Psoas muscle (tissue), 8 donors: ENCODE measurements around the gene UBE3C. TPM values are rescaled to one million over a fixed set of nuclear protein-coding genes. Genes with fewer than 3 reads are reported as not detected.
"Not testable (repeated sequence)": the region's sequence is repeated elsewhere in the genome, so short reads cannot be mapped to it uniquely, and the experiment has no call there.

Experiments used
- ATAC-seq, 4 donors: fragments of 200-7000 bp; cut with Tn5 transposase; one replicate each; pipeline ENCODE4 v1.9.1; 2020; ENCODE audit warnings: moderate library complexity in 3 of 4, mild to moderate bottlenecking in 2 of 4
- DNase-seq, 2 donors: peaks; one replicate each; pipeline ENCODE4 v3.0.0-alpha.2; 2020
- H3K27ac ChIP-seq: fragments of 200-600 bp; one replicate; pipeline ENCODE4 v1.8.0; 2022
- H3K27me3 ChIP-seq, 3 donors: fragments of 200-600 bp in 1 of 3; one replicate each; pipeline versions ENCODE4 v1.6.1 to v1.8.0; 2013 to 2022; ENCODE audit warnings: low read length in 2 of 3, mild to moderate bottlenecking in 2 of 3, moderate library complexity in 1 of 3; ENCODE audit not compliant: insufficient read depth in 3 of 3
- H3K36me3 ChIP-seq, 2 donors: fragments of 200-600 bp in 1 of 2; one replicate each; pipeline versions ENCODE4 v1.6.1 to v1.8.0; 2013 to 2022; ENCODE audit warnings: low read depth in 1 of 2, mild to moderate bottlenecking in 1 of 2, moderate library complexity in 1 of 2; ENCODE audit not compliant: insufficient read depth in 1 of 2
- H3K4me1 ChIP-seq: fragments of 200-600 bp; one replicate; pipeline ENCODE4 v1.8.0; 2022
- H3K4me3 ChIP-seq: fragments of 200-600 bp; one replicate; pipeline ENCODE4 v1.8.0; 2022; ENCODE audit warnings: mild to moderate bottlenecking
- H3K9me3 ChIP-seq: fragments of 200-600 bp; one replicate; pipeline ENCODE4 v1.8.0; 2022
- CTCF ChIP-seq: fragments of 200-600 bp; IDR thresholded peaks from one replicate; pipeline ENCODE4 v1.8.0; 2022; ENCODE audit warnings: antibody characterized with exemption
- WGBS, 3 donors: extraction: QIAGEN DNeasy Blood & Tissue Kit; methylation state at CpG; one replicate each; pipeline versions ENCODE4 v1.1.6 to v1.1.7; 2013; 5-methylcytosine and 5-hydroxymethylcytosine counted together
- intact Hi-C, 2 donors: fragments of 100-400 bp; cut with DNase I; formaldehyde crosslinking; loops; one replicate each; pipeline versions ENCODE4 v1.11.0 to v1.14.2; 2022
- polyA plus RNA-seq, 3 donors: library from polyadenylated mRNA; stranded (reverse); fragments of 200-250 nt; gene quantifications; one replicate each; pipeline ENCODE4 v1.2.3, GENCODE V29; 2013
- total RNA-seq, 4 donors: library from RNA; stranded (reverse); fragmentation: NEBNext Ultra II Directional in 2 of 4; extraction: Animal tissue kit (Norgen Biotek cat#: 25700) in 2 of 4; gene quantifications; one replicate each; pipeline versions ENCODE4 v1.2.1 to v1.2.4, GENCODE V29; 2021 to 2023
- donor health status: healthy with polysubstance abuse.
- donor health status: DM: no; HTN: no; CAD: no; lungs with moderate emphysema.
- donor health status: Bipolar disorder and iron deficiency.
- donor health status: healthy.
- donor health status: DM: yes; HTN: yes; CAD: no.
- donor health status: DM: no; HTN: no; CAD: no.
- donor health status: DM: no; HTN: no; CAD: no.
- donor health status: DM: yes; HTN: yes; CAD: no.

Gene UBE3C
- total and polyA plus RNA-seq, 7 donors = 31.9 to 94.2 (median 60.2) TPM

DNA sequence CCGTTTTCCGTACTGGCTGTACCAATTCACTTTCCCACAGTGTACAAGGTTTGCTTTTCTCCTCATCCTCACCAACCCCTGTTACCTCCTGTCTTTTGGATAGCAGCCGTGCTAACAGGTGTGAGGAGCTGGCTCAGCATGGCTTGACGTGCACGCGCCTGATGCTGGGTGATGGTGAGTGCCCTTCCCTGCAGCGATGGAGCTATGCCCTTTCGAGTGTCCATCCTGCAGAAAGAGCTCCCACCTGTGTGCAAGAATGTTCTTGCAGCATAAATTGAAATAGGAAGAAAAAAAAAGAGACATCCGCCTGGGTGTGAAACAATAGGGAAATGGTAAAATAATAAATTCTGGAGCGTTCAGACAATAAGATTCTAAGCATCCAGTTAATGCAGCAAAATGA is 9.5 kb upstream of the UBE3C start:
- no peaks in the 10 kb centered on the region for H3K36me3 ChIP-seq
- H3K27ac ChIP-seq = no peak overlapping the region
- no peak for TF ChIP-seq CTCF
- intact Hi-C loops = no loop called here
- H3K9me3 ChIP-seq = no peaks in the 10 kb centered on the region
- WGBS, 3 donors = 72 to 79% (median 73%) methylated on average over 10 of the region's 10 CpGs
- no peak for ATAC-seq
- DNase-seq = no peak
- peaks cover 0 to 20% (median 2%) of the 10 kb centered on the region in 3 donors for H3K27me3 ChIP-seq
- H3K4me3 ChIP-seq = no peak overlapping the region
- H3K4me1 ChIP-seq = no peaks in the 10 kb centered on the region

DNA sequence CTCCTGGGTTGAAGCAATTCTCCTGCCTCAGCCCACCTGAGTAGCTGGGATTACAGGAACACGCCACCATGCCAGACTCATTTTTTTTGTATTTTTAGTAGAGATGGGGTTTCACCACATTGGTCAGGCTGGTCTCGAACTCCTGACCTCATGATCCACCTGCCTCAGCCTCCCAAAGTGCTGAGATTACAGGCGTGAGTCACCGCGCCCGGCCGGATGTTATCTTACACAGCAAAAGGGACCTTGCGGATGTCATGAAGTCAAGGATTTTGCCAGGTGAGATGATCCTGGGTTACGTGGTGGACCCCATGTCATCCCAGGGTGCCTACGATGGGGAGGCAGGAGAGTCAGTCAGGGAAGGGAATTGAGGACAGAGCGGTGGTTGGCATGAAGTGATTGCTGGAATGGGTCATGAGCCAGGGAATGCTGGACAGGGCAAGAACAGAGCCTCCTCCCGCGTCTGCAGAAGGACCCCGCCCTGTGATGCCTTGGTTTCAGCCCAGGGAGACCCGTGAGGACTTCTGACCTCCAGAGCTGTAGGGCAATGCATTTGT is 8.7 kb upstream of the UBE3C start:
- intact Hi-C loops = no loop called here
- H3K4me3 ChIP-seq = no peak overlapping the region
- DNase-seq (no peak), ATAC-seq (no peak)
- H3K36me3 ChIP-seq = no peaks in the 10 kb centered on the region
- TF ChIP-seq CTCF = no peak
- H3K9me3 ChIP-seq = no peaks in the 10 kb centered on the region
- no peak overlapping the region for H3K27ac ChIP-seq
- H3K4me1 ChIP-seq = no peaks in the 10 kb centered on the region
- H3K27me3 ChIP-seq = peaks cover 0 to 20% (median 2%) of the 10 kb centered on the region in 3 donors
- WGBS, 3 donors = 67 to 72% (median 70%) methylated on average over 15 of the region's 15 CpGs

DNA sequence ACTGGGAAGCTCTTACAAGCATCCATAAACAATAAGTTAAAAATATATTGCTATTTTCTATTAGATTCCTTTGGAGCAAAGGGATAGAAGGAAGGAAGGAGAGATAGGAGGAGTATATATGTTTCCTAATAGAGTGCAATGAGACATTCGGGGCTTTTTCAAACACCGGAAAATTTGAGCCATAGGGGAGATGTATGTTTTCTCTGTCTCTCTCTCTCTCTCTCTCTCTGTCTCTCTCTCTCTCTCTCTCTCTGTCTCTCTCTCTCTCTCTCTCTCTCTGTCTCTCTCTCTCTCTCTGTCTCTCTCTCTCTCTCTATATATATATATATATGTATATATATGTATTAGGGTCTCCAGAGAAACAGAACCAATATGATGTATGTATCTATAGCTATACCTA is 7.9 kb upstream of the UBE3C start:
- H3K9me3 ChIP-seq, H3K4me1 ChIP-seq, ATAC-seq, intact Hi-C loops, H3K27ac ChIP-seq, H3K36me3 ChIP-seq, DNase-seq, H3K4me3 ChIP-seq: not testable (repeated sequence)
- WGBS, 3 donors = 79 to 88% (median 82%) methylated on average over 2 of the region's 2 CpGs
- peaks cover 0 to 20% (median 2%) of the 10 kb centered on the region in 3 donors for H3K27me3 ChIP-seq

GRCh38 chr7:157132796-157133195 is 5.9 kb upstream of the UBE3C start:
- no peak overlapping the region for H3K4me3 ChIP-seq
- H3K27ac ChIP-seq = no peak overlapping the region
- 77 to 84% (median 79%) methylated on average over 5 of the region's 5 CpGs for WGBS, 3 donors
- DNase-seq (no peak), ATAC-seq (no peak)
- H3K4me1 ChIP-seq = no peaks in the 10 kb centered on the region
- intact Hi-C loops = no loop called here
- H3K36me3 ChIP-seq = no peaks in the 10 kb centered on the region
- no peak for TF ChIP-seq CTCF
- H3K27me3 ChIP-seq = peaks cover 0 to 20% (median 2%) of the 10 kb centered on the region in 3 donors
- no peaks in the 10 kb centered on the region for H3K9me3 ChIP-seq

GRCh38 chr7:157133304-157133703 is 5.4 kb upstream of the UBE3C start:
- intact Hi-C loops = no loop called here
- Histone ChIP-seq H3K27me3 (peaks cover 0 to 20% (median 2%) of the 10 kb centered on the region in 3 donors), H3K36me3 (no peaks in the 10 kb centered on the region), H3K4me3 (no peak overlapping the region), H3K27ac (no peak overlapping the region), H3K9me3 (no peaks in the 10 kb centered on the region), H3K4me1 (no peaks in the 10 kb centered on the region)
- 90 to 98% (median 92%) methylated on average over 2 of the region's 2 CpGs for WGBS, 3 donors
- DNase-seq = no peak
- no peak for ATAC-seq
- no peak for TF ChIP-seq CTCF
